GM21619 (cell line): ENCODE data around the gene KNSTRN.

ENCODE experiments used
- ATAC-seq: cut with Tn5 transposase; IDR thresholded peaks from one replicate; pipeline ENCODE4 v1.9.1; 2021; ENCODE audit not compliant: unreplicated experiment

The KNSTRN gene

DNA sequence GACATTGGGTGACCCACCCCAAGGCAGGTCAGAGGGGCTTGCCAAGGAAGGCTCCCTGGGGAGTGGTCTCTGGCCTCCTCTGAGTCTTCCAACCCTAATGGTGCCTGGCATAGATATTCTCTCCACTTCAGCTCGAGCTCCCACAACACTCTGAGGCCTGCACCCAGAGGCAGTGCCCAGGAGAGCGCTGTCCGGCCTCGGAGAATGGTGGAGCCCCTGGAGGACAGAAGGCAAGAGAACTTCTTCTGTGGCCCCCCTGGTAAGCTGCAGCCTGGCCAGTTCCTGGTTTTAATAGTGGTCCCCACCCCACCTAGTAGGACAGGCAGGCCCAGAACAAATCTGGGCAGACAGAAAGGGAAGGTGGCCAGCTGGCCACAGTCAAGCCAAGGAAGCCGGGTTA lies 17.5 kb upstream of the KNSTRN start:
- ATAC-seq: no peak

DNA sequence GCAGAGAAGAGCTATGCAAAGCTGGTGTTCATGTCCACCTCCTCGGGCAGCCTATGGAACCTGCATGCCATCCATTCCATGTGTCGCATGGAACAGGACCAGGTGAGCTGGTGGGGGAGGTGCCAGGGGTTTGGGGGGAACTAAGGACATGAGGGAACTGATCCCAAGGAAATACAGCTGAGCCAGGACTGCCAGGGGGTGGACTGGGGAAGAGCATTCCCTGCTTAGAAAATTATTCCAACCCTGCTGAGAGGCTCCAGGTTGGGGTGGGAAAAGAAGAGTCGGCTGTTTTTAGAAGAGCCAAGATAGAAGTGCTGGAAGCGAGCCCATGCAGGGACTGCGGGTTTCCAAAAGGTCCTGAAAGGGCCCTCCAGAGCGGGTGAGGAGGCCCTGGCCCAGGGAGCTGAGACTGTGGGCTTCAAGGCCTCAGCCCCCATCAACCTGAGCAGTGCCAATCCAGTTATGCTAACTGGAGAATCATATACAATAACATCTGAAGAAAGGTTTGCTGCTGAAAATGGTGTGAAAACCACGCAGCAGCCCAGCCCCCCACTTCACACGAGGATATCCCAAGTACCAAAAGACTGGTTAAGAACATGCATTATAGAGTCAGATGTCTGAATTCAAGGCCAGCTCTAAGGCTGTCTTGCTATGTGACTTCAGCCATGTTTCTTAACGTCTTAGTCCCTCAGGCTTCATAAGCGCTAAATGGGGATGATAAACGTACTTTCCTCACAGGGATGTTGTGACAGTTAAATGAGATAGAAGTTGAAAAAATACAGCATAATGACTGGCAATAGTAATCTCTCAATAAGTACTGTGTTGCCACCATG lies 16.7 kb upstream of the KNSTRN start:
- no peak for ATAC-seq

DNA sequence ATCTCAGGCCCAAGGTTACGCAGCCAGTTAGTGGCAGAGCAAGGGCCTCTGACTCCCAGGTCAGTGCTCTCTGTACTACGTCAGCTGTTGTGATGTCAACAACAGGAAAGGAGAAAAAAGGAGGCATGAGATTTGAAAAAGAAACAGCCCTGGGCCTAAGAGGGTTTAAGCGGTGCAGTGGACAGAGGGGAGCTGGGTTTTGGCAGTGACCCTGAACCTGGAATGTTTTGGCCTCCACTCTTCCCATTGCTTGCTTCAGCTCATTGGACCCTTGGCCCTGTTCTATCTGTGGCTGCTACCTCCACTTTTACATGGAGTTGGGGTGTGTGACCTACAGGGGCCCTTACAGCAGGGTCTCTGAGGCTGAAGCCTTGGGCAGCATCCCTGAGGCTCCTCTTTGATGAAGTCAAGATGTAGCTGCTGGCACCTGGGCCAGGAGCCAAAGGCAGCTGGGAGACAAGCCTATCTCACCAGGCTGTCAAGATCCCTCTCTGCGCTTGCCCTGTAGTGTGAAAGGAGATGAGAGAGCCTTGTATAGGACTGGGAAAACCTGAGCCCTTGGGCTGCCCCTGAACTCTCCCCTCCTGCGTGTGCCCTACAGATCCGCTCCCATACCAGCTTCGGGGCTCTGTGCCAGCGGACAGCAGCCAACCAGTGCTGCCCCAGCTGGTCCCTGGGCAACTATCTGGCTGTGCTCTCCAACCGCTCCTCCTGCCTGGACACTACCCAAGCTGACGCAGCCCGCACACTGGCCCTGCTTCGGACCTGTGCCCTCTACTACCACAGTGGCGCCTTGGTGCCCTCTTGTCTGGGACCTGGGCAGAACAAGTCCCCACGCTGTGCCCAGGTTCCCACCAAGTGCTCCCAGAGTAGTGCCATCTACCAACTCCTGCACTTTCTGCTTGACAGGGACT lies 15.8 kb upstream of the KNSTRN start:
- no peak for ATAC-seq

DNA sequence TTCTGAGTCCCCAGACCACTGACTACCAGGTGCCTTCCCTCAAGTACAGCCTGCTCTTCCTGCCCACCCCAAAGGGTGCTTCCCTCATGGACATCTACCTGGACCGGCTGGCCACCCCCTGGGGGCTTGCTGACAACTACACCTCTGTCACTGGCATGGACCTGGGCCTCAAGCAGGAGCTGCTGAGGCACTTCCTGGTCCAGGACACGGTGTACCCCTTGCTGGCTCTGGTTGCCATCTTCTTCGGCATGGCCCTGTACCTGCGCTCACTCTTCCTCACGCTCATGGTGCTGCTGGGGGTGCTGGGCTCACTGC lies 15.2 kb upstream of the KNSTRN start:
- no peak for ATAC-seq

DNA sequence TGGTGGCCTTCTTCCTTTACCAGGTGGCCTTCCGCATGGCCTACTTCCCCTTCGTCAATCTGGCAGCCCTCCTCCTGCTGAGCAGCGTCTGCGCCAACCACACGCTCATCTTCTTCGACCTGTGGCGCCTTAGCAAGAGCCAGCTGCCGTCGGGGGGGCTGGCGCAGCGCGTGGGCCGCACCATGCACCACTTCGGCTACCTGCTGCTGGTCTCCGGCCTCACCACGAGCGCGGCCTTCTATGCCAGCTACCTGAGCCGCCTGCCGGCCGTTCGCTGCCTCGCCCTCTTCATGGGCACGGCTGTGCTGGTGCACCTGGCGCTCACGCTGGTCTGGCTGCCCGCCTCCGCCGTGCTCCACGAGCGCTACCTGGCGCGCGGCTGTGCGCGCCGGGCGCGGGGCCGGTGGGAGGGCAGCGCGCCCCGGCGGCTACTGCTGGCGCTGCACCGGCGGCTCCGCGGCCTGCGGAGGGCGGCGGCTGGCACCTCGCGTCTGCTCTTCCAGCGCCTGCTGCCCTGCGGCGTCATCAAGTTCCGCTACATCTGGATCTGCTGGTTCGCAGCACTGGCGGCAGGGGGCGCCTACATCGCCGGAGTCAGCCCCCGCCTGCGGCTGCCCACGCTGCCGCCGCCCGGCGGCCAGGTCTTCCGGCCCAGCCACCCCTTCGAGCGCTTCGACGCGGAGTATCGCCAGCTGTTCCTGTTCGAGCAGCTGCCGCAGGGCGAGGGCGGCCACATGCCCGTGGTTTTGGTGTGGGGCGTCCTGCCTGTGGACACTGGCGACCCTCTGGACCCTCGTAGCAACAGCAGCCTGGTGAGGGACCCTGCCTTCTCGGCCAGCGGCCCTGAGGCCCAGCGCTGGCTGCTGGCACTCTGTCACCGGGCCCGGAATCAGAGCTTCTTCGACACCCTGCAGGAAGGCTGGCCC lies 14.6 kb upstream of the KNSTRN start:
- ATAC-seq: peak; percentile 80

DNA sequence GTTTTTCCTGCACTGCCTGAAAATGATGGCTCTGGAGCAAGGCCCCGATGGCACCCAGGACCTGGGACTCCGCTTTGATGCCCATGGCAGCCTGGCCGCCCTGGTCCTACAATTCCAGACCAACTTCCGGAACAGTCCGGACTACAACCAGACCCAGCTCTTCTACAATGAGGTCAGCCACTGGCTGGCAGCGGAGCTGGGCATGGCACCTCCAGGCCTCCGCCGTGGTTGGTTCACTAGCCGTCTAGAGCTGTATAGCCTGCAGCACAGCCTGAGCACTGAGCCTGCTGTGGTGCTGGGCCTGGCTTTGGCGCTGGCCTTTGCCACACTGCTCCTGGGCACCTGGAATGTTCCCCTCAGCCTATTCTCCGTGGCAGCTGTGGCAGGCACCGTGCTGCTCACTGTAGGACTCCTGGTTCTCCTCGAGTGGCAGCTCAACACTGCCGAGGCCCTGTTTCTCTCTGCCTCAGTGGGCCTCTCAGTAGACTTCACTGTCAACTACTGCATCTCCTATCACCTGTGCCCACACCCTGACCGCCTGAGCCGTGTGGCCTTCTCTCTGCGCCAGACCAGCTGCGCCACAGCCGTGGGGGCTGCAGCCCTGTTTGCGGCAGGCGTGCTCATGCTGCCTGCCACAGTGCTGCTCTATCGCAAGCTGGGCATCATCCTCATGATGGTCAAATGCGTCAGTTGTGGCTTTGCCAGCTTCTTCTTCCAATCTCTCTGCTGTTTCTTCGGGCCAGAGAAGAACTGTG lies 13.6 kb upstream of the KNSTRN start:
- ATAC-seq: no peak

DNA sequence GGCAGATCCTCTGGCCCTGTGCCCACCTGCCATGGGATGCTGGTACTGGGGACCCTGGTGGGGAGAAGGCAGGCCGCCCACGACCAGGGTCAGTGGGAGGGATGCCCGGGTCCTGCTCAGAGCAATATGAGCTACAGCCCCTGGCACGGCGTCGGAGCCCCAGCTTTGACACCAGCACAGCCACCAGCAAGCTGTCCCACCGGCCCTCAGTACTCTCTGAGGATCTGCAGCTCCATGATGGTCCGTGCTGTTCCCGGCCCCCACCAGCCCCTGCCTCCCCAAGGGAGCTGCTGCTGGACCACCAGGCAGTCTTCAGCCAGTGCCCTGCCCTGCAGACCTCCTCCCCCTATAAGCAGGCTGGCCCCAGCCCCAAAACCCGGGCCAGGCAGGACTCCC lies 13.0 kb upstream of the KNSTRN start:
- ATAC-seq: no peak

DNA sequence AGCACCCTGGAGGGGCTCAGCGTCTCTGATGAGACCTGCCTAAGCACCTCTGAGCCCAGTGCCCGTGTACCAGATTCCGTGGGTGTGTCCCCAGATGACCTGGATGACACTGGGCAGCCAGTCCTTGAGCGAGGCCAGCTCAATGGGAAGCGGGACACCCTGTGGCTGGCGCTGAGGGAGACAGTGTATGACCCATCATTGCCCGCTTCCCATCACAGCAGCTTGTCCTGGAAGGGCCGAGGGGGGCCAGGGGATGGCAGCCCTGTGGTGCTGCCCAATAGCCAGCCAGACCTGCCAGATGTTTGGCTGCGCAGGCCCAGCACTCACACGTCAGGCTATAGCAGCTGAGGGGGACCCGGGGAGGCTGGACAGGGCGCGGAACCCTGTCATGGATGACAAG lies 12.6 kb upstream of the KNSTRN start:
- no peak for ATAC-seq

DNA sequence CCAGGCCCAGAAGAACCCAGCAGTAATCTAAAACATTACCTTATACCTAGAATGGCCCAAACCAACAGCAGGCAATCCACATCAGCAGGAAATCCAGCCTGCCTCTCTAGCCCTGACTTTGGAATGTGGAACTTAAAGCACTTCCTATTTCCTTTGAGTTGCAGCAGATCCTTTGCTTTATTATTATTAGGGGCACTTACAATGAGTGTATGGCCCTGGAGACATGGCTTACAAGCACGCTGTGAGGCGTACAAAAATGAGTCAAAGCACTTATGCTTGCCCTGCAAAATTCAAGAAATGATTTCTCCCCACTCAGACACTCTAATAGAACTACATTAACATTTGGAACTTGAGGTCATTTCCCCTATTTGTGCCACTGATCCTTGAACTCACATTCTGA lies 9.5 kb upstream of the KNSTRN start:
- no peak for ATAC-seq

DNA sequence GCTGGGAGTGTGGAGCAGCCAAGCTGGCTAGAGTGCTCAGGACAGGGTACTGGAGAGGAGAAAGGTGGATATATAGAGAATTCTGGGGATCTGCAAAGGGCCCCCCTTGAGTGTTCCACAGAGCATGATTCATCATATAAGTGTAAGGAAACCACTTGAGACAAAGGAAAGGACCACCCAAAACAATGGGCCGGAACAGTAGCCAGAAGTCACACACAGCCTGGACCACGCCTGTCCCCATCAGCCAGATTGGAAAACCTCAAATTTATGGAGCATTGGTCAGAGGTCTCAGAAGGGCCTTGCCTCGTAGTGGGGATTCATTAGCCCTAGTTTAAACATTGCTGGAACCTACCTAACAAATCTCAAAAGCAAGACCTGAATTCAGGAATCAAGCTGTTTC lies 4.9 kb upstream of the KNSTRN start:
- ATAC-seq: no peak

DNA sequence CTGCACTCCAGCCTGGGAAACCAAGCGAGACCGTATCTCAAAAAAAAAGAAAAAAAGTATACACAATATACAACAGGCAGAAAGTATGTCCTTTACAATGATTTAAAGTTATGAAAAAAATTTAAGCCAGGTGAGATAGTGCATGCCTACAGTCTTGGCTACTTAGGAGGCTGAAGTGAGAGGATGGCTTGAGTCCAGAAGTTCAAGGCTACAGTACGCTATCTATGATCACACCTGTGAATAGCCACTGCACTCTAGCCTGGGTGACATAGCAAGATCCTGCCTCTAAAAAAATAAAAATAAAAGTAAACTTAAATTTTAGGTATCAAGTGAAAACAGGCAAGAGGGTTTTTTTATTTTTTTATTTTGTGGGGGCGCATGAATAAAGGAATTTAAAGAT lies 3.1 kb upstream of the KNSTRN start:
- ATAC-seq: no peak

DNA sequence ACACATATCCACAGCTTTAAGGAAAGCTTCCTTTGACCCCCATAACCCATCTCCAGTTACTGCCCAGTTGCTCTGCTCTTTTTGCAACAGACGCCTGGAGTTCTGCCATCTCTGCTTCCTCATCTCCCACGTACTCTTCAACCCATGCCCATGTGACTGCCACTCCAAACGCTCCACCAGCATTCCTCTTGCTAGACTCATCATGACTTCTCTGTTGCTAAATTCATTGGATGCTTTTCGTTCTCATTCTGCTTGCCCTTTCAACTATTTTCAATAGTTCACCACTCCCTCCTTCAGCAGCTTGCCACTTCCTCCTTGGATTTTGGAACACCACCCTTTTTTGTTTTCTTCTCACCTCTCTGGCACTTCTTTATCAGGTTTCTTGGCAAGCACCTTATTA lies 2.7 kb upstream of the KNSTRN start:
- ATAC-seq: no peak

DNA sequence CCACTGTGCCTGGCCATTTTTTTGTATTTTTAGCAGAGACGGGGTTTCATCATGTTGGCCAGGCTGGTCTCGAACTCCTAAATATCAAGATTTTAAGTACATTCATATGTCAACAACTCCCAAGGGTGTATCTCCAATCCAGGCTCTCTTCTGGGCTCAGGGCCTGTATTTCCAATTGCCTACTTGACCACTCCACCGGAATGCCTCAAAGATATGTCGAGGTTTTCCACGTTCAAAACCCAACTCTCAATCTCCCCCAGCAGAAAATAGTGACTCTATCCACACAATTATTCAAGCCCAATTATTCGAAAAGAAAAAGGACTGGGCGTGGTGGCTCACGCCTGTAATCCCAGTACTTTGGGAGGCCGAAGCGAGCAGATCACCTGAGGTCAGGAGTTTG lies 1.9 kb upstream of the KNSTRN start:
- no peak for ATAC-seq

DNA sequence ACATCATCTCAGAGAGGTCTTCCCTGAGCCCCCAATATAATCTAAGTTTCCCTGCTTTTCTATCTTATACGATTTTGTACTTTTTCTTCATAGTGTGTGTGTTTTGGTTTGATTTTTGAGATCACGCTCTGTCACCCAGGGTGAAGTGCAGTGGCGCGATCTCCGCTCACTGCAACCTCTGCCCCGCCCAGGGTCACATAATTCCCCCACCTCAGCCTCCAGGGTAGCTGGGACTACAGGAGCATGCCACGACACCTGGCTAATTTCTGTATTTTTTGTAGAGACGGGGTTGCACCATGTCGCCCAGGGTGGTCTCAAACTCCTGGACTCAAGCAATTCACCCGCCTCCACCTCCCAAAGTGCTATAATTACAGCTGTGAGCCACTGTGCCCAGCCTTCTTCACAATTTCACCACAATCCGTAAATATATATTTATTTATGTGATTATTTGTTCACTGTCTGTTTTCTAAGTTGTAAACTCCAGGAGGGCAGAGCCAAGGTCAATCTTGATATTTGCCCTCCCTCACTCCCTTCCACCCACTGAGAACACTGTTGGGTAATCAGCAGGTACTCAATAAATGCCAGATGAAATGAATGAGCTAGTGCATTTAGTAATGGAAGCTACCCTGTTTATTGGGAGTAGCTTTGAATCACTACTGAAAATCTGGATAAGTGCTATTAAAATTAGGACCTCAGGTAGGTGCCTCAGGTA lies 547 bp upstream of the KNSTRN start:
- ATAC-seq: no peak

DNA sequence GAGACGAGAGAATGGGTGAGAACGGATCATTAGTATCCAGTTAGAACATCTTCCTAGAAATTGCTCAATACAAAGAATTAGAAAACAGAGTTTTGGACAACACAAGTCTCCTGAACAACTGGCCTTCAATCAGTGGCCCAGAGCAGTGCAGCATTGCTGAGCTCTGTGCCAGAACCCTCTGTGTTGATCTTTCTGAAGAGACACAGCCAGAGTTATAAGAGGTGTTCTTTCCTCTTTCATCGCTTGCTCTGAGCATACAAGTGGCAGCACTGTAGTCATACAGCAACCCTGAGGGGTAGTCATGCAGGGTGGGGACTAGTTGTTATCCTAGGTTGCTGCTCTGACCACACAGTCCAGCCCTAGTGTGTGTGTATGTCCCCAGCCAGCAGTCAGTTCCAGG lies 4.0 kb downstream of the KNSTRN start:
- no peak for ATAC-seq

DNA sequence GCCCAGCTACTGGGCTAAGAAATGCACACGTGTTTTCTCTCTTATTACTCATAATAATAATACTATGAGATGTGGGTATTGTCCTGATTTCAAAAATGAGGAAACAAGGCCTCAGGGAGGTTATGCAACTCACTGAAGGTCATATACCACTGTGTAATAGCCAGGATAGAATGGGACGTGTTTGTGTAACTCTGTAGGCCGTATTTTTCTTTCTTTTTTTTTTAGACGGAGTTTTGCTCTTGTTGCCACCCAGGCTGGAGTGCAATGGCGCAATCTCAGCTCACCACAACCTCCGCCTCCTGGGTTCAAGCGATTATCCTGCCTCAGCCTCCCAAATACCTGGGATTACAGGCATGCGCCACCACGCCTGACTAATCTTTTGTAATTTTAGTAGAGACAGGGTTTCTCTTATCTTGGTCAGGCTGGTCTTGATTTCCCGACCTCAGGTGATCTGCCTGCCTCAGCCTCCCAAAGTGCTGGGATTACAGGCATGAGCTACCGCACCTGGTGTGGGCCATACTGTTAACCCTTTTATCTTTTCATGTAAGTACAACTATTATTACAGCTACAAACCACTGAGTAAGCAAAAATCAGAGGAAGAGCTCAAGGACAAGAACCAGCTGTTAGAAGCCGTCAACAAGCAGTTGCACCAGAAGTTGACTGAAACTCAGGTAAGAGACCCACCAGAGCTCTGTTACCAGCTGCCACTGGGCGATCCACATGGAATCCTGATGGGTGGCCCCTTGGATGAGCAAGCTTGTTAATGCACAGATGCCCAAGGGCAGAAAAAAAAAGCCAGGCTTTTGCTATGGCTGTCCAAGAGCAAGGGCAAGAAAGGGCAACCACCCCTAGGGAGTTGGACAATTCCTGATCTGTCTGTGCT lies 6.7 kb downstream of the KNSTRN start:
- no peak for ATAC-seq

DNA sequence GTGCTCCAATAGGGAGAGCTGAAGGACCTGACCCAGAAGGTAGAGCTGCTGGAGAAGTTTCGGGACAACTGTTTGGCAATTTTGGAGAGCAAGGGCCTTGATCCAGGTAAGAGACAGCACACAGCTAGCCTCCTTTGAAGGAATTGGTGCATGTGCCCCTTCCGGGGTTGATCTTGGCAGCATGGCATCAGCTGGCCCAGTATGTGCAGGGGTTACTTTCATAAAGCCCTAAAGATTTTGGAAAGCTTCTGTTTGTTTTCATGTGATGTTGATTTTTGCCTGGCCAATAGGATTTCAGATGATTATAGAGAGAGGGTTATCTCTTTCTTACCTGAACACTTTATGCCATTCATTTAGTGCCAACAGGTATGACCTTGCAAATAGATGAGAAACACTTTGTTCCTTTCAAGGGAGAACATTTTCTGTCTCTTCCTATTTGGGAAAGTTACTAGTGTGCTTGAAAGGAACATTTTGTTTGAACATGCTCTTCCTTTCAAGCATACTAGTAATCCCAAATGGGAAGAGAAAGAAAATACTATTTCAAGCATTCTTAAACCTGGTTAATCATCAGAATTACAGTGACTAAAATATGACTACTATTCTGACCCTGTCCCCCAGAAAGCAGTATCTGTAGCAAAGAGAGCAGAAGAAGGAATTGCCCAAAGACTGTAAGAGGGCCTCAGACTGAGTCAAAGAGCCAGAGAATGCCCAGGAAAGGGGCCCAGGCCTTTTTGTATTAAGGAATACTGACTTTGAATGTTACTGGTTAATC lies 7.5 kb downstream of the KNSTRN start:
- no peak for ATAC-seq
